Measurements from ENCODE around the gene RCAN2.

The RCAN2 gene

DNA sequence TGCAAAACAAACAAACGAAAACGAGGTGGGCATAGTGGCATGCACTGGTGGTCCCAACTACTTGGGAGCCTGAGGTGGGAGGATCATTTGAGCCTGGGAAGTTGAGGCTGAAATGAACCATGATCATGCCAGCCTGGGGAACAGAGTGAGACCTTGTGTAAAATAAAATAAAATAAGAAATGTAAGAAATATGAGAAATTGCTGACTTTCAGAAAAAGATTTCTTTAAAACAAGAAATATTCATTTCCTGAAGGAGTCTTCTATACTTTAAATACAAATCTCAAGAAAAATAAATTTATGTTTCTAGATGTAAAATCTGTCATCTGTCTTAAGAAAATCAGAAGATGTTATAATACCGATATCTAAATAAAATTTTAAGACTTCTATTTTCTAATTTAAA lies 223.7 kb downstream of the RCAN2 start:
- in situ Hi-C loops (cut with HindIII; ENCODE audit: low sequenced_read_pairs) = no loop called here

DNA sequence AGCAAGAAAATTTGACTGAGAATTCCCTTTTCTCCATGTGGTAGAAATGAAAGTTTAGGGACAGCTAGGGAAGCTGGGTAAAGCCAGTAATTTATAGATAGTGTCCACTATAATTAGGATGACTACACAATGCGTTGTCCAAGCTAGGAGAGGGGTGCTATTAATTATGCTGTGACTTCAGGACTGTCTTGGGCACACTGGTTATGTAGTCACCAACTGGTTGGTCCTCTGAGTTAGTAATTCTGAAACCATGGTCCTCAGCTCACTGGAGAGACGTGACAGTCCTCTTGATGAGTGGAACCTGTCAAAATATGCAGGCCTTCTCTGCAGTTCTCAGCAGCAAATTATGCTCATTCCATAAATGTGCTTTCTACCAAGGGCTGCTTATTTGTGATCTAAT lies 225.9 kb downstream of the RCAN2 start:
- in situ Hi-C loops (cut with HindIII; ENCODE audit: low sequenced_read_pairs) = no loop called here

GRCh38 chr6:46263707-46264086 lies 227.6 kb downstream of the RCAN2 start:
- in situ Hi-C loops (cut with HindIII; ENCODE audit: low sequenced_read_pairs) = no loop called here

DNA sequence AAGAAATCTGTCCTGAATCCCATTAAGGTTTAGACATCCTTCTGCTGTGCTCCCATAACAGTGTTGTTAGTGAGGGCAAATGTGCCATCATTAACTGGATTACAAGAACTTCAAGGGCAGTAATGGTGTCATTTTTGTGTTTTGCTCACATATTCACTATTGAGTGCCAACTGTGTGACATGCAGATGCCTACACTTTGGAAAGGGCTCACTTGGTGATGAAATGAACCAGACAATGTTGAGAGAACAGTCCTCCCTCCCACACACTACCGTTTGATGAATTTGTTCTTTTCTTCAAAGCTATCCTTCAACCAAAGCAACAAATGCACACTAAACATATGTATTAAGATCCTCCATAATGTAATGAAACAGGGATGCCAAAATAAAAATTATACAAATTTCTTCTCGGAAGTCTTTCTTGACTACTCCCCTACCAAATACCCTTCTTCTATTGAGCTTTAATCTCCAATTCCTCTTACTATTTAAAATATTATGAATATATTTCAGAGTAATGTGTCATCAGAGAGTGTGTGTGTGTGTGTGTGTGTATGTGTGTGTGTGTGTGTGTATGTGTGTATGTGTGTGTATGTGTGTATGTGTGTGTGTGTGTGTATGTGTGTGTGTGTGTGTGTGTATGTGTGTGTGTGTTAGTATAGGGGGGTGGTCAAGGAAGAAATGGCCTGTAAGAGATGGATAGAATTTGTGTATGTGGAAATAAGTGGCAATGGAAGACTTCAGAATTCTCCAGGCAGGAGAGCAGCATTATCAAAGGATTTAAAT lies 228.1 kb downstream of the RCAN2 start:
- in situ Hi-C loops (cut with HindIII; ENCODE audit: low sequenced_read_pairs) = no loop called here

DNA sequence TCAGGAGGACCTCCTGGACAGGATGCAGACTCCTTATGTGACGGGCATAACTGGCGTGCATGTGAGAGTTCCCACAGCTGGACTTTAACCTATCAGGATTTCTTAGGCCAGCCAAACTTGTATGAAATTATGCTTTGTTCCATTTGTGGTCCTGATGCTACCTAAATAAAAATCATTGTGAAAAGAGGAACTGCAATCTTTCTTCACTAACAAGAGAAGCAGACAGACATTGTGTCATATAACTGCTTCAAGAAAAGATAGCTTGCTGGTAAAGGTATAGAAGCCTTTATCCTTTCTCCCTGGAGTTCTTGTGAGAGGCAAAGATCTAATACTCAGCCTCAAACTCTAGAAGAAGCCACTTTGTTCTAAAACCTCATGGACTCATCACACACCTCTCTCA lies 233.0 kb downstream of the RCAN2 start:
- in situ Hi-C loops (cut with HindIII; ENCODE audit: low sequenced_read_pairs) = no loop called here

DNA sequence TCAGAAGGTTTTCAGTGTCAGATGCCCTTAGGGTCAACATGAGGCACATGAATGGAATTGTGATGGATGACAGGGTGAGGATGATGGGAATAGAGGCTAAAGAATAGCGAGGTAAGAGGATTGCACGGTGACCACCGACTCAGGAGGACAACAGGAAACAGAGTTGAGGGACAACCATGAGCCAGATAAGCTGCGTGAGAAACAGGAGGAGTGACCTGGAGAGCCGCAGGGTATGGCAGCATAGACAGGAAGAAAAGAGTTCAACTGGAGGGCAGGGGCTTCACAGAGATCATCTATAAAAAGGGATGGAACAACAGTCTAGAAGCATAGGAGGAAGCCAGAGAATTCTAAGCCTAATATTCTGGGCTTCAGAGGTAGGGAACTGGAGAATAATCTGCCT lies 235.7 kb downstream of the RCAN2 start:
- in situ Hi-C loops (cut with HindIII; ENCODE audit: low sequenced_read_pairs) = no loop called here

DNA sequence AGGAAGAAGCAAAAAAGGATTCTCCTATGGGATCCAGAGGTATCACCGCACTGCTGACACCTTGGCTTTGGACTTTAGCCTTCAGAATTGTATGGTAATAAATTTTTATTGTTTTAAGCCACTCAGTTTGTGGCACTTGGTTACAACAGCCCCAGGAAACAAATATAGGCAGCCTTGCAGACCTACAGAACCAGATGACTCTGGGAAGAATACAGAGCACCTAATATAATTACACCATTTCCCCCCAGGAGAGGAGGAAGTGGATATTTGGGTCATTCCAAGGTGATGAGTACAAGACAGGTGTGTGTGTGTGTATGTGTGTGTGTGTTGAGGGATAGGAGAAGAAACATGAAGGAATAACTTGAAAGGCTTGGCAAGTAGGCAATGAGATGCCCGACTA lies 236.3 kb downstream of the RCAN2 start:
- in situ Hi-C loops (cut with HindIII; ENCODE audit: low sequenced_read_pairs) = no loop called here

GRCh38 chr6:46254331-46254730 lies 236.9 kb downstream of the RCAN2 start:
- in situ Hi-C loops (cut with HindIII; ENCODE audit: low sequenced_read_pairs) = no loop called here

DNA sequence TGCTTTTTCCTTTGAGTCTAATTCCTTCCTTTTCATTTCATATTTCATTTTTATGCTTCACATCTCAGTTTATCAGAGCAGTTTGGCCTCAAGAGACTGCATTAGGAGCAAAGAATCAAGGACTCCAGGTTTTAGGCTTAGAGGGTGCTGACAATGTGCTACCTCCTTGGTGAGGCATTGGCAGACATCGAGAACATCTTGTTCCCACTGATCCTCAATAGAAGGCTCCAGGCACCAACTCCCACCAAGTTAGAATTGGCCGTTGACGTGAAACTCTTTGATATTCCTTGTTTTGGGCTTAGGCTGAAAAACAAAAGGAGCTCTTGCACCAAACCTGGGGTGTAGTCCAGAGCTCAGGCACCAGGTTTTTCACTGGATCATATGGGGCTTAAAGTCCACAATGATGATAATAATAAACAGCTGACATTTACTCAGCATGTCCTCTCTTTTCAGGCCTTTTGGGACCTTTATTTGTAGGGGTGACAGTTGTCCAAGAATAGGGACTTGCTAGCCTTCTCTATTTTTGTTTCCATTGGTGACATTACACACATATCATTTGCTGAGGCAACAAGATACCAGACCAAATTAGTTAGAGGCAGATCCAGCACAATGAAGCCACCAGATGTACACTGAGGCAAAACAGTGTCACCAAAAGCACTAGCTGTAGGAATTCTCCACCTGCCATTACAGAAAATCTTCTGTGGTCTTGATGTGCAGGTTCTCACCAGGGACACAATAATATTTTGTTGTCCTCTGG lies 239.5 kb downstream of the RCAN2 start:
- in situ Hi-C loops (cut with HindIII; ENCODE audit: low sequenced_read_pairs) = no loop called here

- in situ Hi-C loops (cut with HindIII; ENCODE audit: low sequenced_read_pairs) = no loop called here
Measured at GRCh38 chr6:46248143-46248542, 243.1 kb downstream of the RCAN2 start.

DNA sequence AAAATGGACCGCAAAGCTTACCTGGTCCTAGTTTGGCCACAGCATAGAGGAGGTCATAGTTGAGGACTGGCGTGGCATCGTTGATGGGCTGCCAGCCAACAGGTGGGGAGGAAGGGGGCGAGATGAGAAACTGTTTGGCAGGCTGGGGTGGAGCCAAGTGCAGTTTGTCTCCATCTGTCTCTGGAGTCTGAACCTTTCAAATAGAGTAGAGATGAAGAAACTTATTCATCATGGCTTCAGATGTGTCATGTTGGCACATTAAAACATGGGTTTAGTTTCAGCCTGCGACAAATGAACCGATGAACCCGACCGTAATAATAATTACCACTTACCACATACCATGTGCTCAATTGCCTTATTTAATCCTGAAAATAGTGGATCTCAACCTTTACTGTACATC lies 244.5 kb downstream of the RCAN2 start:
- in situ Hi-C loops (cut with HindIII; ENCODE audit: low sequenced_read_pairs) = no loop called here

- in situ Hi-C loops (cut with HindIII; ENCODE audit: low sequenced_read_pairs) = no loop called here
Measured at GRCh38 chr6:46246081-46246480, 245.2 kb downstream of the RCAN2 start.

GRCh38 chr6:46244670-46245069 lies 246.6 kb downstream of the RCAN2 start:
- in situ Hi-C loops (cut with HindIII; ENCODE audit: low sequenced_read_pairs) = no loop called here

GRCh38 chr6:46243754-46244153 lies 247.5 kb downstream of the RCAN2 start:
- in situ Hi-C loops (cut with HindIII; ENCODE audit: low sequenced_read_pairs) = no loop called here

- in situ Hi-C loops (cut with HindIII; ENCODE audit: low sequenced_read_pairs) = no loop called here
Measured at GRCh38 chr6:46242921-46243320, 248.3 kb downstream of the RCAN2 start.

- in situ Hi-C loops (cut with HindIII; ENCODE audit: low sequenced_read_pairs) = no loop called here
Measured at GRCh38 chr6:46240866-46241565, 250.2 kb downstream of the RCAN2 start.

DNA sequence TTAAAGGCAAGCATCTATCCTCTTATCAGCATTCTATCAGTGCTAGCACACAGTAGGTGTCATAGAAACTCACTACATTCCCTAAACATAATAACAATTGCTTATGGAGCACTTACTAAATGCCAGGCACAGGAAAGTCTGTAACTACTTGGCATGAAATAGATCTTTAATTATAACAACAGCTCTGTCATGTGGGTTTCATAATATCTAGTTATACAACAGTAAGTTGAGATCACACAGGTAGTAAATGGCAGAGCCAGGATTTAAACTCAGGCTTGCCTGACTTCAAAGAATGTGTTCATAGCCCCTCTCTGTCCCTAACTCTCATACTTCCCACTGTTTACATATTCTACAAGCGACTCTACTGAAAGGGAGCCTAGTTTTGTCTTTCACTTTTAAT lies 254.5 kb downstream of the RCAN2 start:
- in situ Hi-C loops (cut with HindIII; ENCODE audit: low sequenced_read_pairs) = no loop called here

DNA sequence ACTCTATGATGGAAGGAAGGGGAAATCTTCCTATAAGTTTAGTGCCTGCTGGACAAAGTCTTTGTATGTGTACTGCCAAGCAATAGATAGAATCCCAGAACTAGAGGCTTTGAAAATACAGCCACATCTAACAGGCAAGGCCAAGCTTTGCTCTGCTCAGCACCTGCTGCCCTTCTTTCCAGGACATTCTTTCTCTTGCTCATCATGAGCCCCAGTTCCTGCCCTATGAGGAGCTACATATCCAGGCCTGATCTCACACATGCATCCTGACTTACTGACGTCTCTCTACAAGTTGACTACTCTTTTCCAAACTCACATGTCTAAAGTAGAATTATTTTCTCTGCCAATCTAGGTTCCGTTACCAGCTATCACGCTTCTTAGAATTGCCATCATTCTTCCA lies 256.0 kb downstream of the RCAN2 start:
- in situ Hi-C loops (cut with HindIII; ENCODE audit: low sequenced_read_pairs) = no loop called here

DNA sequence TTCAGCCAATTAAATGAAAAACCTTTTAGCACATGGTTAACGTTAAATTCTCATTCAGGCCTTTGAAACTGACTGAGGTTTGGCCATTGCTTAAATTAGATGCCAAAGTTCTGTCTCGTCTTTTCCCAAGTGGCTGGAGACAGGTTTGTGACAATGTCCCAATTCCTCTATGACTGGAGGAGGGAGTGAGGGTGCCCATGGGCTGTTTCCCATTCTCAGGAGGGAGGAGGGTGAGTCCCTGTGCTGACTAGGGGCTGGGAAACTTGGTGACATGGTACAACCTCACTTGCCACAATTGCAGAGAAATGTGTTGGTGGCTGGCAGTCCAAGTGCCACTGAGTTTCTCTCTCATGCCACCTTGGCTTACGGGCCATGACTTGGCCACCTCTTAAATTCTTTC lies 256.5 kb downstream of the RCAN2 start:
- in situ Hi-C loops (cut with HindIII; ENCODE audit: low sequenced_read_pairs) = no loop called here

GRCh38 chr6:46234156-46234556 lies 257.1 kb downstream of the RCAN2 start:
- in situ Hi-C loops (cut with HindIII; ENCODE audit: low sequenced_read_pairs) = no loop called here

DNA sequence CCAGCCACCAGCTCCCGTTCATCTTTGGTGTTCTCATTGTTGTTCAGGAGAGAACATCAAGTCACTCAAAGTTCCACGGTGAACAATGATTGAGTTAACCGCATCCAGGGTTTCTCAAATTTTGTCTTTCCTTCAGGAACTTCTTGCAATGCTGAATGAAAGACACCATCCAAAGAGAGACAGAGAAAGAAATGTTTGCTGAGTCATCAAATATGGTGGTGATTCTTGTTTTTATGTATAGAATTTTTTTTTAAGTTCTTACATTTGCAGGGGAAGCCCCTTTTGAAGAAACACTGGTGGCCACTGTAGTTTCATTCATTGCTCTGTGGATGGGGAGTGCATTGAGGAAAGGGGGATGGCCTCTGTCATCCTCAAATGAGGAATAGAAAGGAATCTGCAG lies 258.1 kb downstream of the RCAN2 start:
- in situ Hi-C loops (cut with HindIII; ENCODE audit: low sequenced_read_pairs) = no loop called here

- in situ Hi-C loops (cut with HindIII; ENCODE audit: low sequenced_read_pairs) = no loop called here
Measured at GRCh38 chr6:46222286-46222685, 269.0 kb downstream of the RCAN2 start.
